Activated naive CD4-positive, alpha-beta T cell treated with anti-CD3 and anti-CD28 coated beads, Interleukin-2, amount 10 ng/mL, durations not matched to agents 7 days and 5 days (primary cell): ENCODE data around the gene PPP1R13L.
"Not testable (repeated sequence)": the region's sequence is repeated elsewhere in the genome, so short reads cannot be mapped to it uniquely, and the experiment has no call there.

ENCODE experiments used
- CTCF ChIA-PET: fragments of 350-600 bp; sonication (Branson Sonifier 250); formaldehyde crosslinking; loops from one replicate; lab custom pipeline; 2021; ENCODE audit warnings: antibody characterized with exemption; lab: Charles Lee
- DNase-seq: peaks from one replicate; pipeline ENCODE4 v3.0.0-alpha.2; 2020
- H3K27ac Mint-ChIP-seq: one replicate; pipeline ENCODE4 v1.8.0; 2021; ENCODE audit warnings: mild to moderate bottlenecking, moderate library complexity, mixed read lengths
- H3K27me3 Mint-ChIP-seq: one replicate; pipeline ENCODE4 v1.8.0; 2021; ENCODE audit warnings: mild to moderate bottlenecking, mixed read lengths
- H3K36me3 Mint-ChIP-seq: one replicate; pipeline ENCODE4 v1.8.0; 2021; ENCODE audit warnings: mixed read lengths
- H3K4me1 Mint-ChIP-seq: one replicate; pipeline ENCODE4 v1.8.0; 2021; ENCODE audit warnings: mixed read lengths
- H3K4me3 Mint-ChIP-seq: one replicate; pipeline ENCODE4 v1.8.0; 2021; ENCODE audit warnings: mild to moderate bottlenecking, moderate library complexity, mixed read lengths
- H3K9me3 Mint-ChIP-seq: one replicate; pipeline ENCODE4 v1.8.0; 2021; ENCODE audit warnings: mixed read lengths

Gene PPP1R13L

DNA sequence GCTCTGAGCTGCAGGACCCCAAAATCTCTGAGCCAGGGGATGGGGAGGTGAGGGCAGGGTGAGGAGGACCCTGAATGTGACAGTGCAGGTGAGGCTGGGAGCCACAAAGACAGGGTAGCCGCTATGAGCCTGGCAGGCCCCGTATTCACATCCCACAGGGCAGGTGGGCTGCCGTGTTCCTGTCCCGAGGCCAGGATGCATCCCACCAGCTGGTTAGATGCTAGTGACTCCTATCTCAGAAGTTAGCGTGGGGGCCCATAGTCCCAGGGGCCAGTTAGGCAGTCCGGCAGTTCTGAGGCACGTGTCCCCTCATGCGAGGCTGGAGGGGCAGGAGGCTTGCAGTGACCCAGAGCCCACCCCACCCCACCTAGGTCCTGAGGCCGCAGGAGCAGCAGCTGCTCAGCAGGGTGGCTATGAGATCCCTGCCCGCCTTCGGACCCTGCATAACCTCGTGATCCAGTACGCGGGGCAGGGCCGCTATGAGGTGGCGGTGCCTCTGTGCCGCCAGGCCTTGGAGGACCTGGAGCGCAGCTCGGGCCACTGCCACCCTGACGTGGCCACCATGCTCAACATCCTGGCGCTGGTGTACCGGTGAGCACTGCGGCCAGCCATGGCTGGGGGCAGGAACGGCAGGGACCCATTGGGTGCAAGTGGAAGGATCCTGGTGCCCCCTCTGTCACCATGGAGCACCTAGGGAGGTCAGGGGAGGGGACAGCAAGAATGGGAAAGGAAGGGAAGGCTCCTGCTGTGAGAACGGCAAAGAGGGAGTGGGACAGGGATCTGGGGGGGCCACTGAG lies 57.1 kb downstream of the PPP1R13L start:
- no peak overlapping the region for H3K27ac Mint-ChIP-seq
- H3K4me1 Mint-ChIP-seq = no peaks in the 10 kb centered on the region
- H3K9me3 Mint-ChIP-seq = no peaks in the 10 kb centered on the region
- CTCF ChIA-PET = no interaction called here
- H3K27me3 Mint-ChIP-seq = peaks cover 28% of the 10 kb centered on the region
- H3K36me3 Mint-ChIP-seq = peaks cover 3% of the 10 kb centered on the region
- DNase-seq = no peak
- H3K4me3 Mint-ChIP-seq = no peak overlapping the region

DNA sequence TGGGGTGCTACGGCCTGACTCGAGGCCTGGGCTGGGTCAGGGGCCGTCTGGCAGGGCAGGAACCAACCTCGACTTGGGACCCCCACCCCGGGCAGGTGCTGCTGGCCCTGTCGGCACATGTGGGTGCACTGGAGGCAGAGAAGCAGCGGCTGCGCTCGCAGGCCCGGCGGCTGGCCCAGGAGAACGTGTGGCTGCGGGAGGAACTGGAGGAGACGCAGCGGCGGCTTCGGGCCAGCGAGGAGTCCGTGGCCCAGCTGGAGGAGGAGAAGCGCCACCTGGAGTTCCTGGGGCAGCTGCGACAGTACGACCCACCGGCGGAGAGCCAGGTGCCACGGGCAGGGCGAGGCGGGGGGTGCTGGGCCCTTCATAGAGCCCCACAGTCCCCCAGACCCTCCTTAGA lies 58.4 kb downstream of the PPP1R13L start:
- DNase-seq = no peak
- CTCF ChIA-PET = no interaction called here
- Mint-ChIP-seq H3K27me3 (peaks cover 28% of the 10 kb centered on the region), H3K27ac (no peak overlapping the region), H3K9me3 (no peaks in the 10 kb centered on the region), H3K4me1 (no peaks in the 10 kb centered on the region), H3K36me3 (peaks cover 2% of the 10 kb centered on the region), H3K4me3 (no peak overlapping the region)

DNA sequence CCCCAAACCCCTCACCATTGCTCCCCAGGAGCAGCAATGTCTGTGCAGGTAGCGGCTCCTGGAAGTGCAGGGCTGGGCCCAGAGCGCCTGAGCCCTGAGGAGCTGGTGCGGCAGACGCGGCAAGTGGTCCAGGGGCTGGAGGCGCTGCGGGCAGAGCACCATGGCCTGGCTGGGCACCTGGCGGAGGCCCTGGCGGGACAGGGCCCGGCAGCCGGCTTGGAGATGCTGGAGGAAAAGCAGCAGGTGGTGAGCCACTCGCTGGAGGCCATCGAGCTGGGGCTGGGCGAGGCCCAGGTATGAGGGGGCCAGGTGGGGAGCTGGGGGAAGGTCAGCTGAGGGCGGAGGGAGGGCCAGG lies 59.4 kb downstream of the PPP1R13L start:
- Mint-ChIP-seq H3K4me3 (no peak overlapping the region), H3K4me1 (no peaks in the 10 kb centered on the region), H3K36me3 (no peaks in the 10 kb centered on the region), H3K27me3 (peaks cover 28% of the 10 kb centered on the region), H3K9me3 (no peaks in the 10 kb centered on the region), H3K27ac (no peak overlapping the region)
- no peak for DNase-seq
- CTCF ChIA-PET = interaction anchor here (0.6 kb wide), 1 partner anchor 136 kb away, joined by 3 read pairs; no protein-coding TSS in a partner anchor

DNA sequence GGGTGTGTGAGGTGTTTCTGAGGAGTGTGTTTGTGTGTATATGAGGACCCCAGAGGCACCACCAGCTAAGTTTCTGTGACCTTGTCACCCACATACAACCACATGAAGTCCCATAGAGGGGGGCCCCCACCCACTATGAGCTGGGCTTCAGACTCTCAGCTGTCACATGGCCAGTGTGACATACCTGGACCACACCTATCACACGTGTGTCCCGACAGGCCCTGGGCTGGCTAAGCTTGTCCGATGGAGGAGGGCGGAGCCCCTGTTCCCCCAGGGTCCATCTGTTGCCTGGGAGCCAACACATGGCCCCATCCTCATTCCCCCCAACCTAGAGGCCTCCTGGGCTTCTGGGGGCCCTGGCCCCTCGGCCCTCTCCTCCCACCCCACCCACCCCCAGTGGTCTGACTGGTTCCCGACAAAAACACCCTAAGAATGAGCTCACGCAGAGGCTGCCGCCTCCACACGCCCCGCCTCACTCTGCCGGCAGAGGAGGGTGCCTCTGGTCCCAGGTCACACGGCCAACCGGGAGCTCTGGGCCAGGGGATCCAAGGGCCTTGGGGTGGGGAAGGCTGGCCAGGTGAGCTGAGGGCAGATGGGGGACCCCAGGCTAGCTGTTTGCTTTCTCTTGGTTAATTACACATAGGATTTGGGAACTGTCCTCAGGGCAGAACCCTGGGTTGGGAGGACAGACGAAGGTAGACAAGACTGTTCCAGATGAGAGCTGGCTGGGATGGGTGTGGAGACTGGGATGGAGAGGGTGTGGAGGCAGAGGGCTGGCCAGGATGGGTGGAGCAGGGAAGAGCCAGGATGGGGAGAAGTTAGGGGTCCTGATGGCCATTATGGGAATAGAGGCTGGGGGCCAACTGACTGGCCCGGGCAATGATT lies 60.0 kb downstream of the PPP1R13L start:
- CTCF ChIA-PET = interaction anchor here (0.6 kb wide), 1 partner anchor 136 kb away, joined by 3 read pairs; no protein-coding TSS in a partner anchor

DNA sequence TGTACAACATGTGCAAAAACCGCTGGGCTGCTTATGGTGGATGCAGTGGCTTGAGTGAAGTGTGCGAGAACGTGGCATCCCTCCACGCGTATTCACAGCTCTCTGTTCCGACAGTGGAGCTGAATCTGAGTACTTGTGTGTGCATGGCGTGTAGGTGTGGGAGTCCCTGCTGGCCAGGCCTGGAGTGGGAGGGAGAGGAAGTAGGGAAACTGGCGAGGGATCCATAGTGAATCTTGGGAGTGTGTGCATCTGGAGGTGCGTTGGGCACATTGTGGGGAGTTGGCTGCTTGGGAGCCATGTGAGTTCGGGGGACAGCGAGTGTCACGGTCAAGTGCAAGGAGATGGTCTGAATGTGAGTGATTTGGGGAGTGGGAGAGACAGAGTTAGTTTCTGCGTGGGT lies 62.0 kb downstream of the PPP1R13L start:
- Mint-ChIP-seq H3K36me3 (no peaks in the 10 kb centered on the region), H3K27ac (no peak overlapping the region), H3K27me3 (peaks cover 44% of the 10 kb centered on the region), H3K4me3 (no peak overlapping the region), H3K4me1 (peaks cover 10% of the 10 kb centered on the region), H3K9me3 (no peaks in the 10 kb centered on the region)
- CTCF ChIA-PET = no interaction called here
- DNase-seq = no peak

More for the DNA sequence above, 60.0 kb downstream of the PPP1R13L start:
- no peaks in the 10 kb centered on the region for H3K36me3 Mint-ChIP-seq
- no peak overlapping the region for H3K4me3 Mint-ChIP-seq
- peaks cover 5% of the 10 kb centered on the region for H3K4me1 Mint-ChIP-seq
- no peak for DNase-seq
- H3K9me3 Mint-ChIP-seq = no peaks in the 10 kb centered on the region
- H3K27ac Mint-ChIP-seq = no peak overlapping the region
- peaks cover 34% of the 10 kb centered on the region for H3K27me3 Mint-ChIP-seq

DNA sequence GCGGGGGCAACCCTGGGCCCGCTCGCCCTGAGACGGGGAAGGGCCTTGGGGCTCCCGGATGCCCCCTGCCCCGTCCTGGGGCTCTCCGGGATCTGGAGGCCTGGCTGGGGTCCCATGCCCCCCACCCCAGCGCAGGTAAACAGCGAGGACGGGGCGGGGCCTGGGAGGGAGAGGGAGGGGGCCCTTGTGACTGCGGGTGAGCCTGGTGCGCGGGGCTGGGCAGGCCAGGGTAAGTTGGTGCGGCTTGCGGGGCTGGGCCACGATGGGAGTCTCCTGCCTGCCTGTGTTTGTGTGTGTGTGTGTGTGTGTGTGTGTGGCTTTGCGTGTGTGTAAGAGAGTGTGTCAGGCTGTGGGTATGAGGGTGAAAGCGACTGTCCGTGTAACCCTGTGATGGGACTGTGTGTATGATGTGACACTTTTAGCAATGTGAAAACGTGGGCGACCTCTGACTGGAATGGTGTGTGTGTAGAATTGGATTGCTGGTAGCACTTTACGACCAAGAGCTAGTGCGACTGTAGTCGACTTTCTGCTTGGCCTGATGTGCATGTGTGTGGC lies 63.9 kb downstream of the PPP1R13L start:
- Mint-ChIP-seq H3K36me3 (no peaks in the 10 kb centered on the region), H3K27me3 (peaks cover 42% of the 10 kb centered on the region), H3K4me3 (no peak overlapping the region), H3K9me3 (no peaks in the 10 kb centered on the region), H3K4me1 (peaks cover 10% of the 10 kb centered on the region), H3K27ac (no peak overlapping the region)
- peak; percentile 46 for DNase-seq
- CTCF ChIA-PET = interaction anchor here (0.5 kb wide), 1 partner anchor 128 kb away, joined by 3 read pairs; no protein-coding TSS in a partner anchor

DNA sequence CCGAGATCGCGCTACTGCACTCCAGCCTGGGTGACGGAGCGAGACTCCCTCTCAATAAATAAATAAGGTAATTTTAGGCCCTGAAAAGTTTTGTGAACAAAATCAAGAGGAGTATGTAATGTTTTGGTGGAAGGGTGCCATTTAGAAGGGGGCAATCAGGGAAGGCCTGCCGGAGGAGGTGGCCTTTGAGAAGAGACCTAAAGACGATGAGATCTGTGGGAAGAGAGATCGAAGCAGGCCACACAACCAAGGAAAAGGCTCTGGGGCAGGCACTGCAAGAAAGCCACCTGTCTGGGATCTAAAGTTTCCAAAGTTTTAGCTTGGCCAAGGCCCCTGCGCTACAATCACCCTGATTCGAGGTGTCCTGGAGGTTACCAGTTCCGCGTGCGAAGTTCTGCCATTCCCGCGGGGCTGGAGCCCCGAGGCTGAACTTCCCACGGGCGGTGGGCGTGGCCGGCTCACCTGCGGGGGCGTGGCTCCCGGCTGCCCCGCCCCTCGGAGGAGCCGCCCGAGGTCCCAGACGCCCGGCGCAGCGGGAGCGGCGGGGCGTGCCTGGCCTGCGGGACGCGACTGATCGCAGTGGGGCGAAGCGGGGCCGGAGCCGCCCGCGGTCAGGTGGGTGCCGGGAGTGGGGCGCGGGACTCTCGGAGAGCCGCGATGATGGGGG lies 64.5 kb downstream of the PPP1R13L start, which contains the start of gene KLC3:
TSS of gene KLC3 (plus strand) at position 519 of the 667 bp plus-strand sequence. CDS start 4,792 bp downstream, outside the sequence.
- Mint-ChIP-seq H3K36me3 (no peaks in the 10 kb centered on the region), H3K27ac (no peak within 1 kb of the TSS), H3K9me3 (no peaks in the 10 kb centered on the region), H3K4me1 (peaks cover 10% of the 10 kb centered on the region), H3K4me3 (peak within 1 kb of the TSS; percentile 34), H3K27me3 (peaks cover 39% of the 10 kb centered on the region)
- DNase-seq = peak; percentile 59
- CTCF ChIA-PET = interaction anchor here (0.5 kb wide), 1 partner anchor 128 kb away, joined by 3 read pairs; no protein-coding TSS in a partner anchor

DNA sequence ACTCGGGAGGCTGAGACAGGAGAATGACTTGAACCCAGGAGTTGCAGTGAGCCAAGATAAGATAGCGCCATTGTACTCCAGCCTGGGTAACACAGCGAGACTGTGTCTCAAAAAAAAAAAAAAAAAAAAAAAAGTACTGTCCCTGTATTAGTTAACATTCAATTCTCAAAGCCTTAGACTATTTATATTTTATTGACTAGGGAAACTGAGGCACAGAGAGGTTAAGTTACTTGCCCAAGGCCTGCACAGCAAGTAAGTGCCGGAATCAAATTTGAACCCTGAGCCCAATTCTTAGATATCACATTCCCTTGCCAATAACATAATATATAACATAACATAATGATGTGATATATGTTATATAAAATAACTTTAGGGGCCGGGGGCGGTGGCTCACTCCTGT lies 65.2 kb downstream of the PPP1R13L start:
- Mint-ChIP-seq H3K27me3 (peaks cover 33% of the 10 kb centered on the region), H3K4me3 (no peak overlapping the region), H3K36me3 (no peaks in the 10 kb centered on the region), H3K9me3 (no peaks in the 10 kb centered on the region), H3K27ac (no peak overlapping the region), H3K4me1 (peaks cover 10% of the 10 kb centered on the region)
- CTCF ChIA-PET = interaction anchor here (0.9 to 2.9 kb wide), 5 partner anchors 17 to 351 kb away, joined by 3 to 10 read pairs (median 7); partner anchors contain the start of genes BLOC1S3 and TRAPPC6A
- DNase-seq = no peak

DNA sequence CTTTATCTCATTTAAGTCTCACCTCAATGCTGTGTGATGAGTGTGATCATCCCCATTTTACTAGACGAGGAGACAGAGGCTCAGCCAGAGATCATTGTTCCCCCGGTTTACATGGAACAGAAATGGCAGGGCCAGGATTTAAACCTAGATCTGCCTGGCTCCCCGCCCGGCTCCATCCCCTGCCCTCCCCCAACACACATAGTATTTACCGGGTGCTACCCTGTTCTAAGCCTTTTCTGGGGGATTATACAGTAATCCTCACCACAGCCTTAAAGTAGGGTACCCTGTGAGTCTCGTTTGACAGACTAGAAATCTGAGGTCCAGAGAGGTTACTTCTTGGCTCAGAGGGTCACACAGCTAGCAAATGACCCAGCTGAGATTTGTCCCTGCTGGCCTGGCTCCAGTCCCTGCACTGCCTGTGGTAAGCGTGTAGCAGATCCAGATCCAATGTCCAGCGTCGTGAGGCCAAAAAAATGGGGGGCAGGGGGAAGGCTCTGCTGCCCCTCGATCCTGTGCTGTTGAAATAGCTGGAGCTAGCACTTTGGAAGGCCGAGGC lies 68.1 kb downstream of the PPP1R13L start:
- Mint-ChIP-seq H3K4me3 (no peak overlapping the region), H3K9me3 (no peaks in the 10 kb centered on the region), H3K27ac (no peak overlapping the region), H3K27me3 (peaks cover 28% of the 10 kb centered on the region), H3K36me3 (no peaks in the 10 kb centered on the region), H3K4me1 (peaks cover 10% of the 10 kb centered on the region)
- DNase-seq = no peak
- CTCF ChIA-PET = interaction anchor here (1.5 to 2.9 kb wide), 2 partner anchors 87 to 348 kb away, joined by 5 to 9 read pairs; no protein-coding TSS in a partner anchor

DNA sequence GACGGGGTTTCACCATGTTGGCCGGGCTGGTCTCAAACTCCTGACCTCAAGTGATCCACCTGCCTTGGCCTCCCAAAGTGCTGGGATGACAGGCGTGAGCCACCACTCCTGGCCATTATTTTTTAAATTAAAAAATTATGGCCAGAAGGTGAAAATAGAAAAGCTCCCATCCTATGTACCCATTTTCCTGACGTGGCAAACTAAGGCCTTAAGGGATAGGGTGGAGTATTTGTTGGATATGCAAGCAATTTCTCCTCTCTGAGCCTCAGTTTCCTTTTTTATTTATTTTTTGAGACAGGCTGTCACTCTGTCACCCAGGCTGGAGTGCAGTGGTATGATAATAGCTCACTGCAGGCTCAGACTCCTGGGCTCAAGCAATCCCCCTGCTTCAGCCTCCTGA lies 70.0 kb downstream of the PPP1R13L start:
- DNase-seq, H3K36me3 Mint-ChIP-seq, H3K4me1 Mint-ChIP-seq, H3K4me3 Mint-ChIP-seq, H3K27ac Mint-ChIP-seq, H3K9me3 Mint-ChIP-seq, CTCF ChIA-PET: not testable (repeated sequence)
- H3K27me3 Mint-ChIP-seq = peaks cover 22% of the 10 kb centered on the region

DNA sequence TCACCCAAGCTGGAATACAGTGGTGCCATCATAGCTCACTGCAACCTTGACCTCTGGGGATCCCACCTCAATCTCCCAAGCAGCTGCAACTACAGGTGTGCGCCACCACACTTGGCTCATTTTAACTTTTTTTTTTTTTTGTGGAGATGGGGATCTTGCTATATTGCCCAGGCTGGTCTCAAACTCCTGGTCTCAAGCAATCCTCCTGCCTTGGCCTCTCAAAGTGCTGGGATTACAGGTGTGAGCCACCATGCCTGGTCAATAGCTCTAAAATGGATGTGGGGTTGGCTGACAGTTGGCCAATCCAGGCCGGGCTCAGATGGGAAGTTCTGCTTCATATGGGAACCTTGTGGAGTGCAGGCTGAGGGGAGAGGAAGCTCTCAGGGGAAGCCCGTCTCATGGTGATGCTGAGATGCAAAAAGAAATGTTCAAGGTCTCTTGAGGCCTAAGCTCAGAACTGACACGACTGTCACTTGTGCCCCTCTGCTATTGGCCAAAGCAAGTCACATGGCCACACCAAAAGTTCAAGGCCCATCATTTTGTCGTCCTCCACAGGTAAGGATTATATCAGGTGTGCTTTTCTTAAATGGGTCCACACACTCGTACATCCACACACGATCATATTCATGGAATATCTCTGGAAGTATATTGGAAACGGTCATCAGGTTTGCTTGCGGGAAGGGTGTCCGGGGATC lies 71.1 kb downstream of the PPP1R13L start:
- Mint-ChIP-seq H3K4me3 (no peak overlapping the region), H3K4me1 (peaks cover 4% of the 10 kb centered on the region), H3K27me3 (peaks cover 23% of the 10 kb centered on the region), H3K27ac (no peak overlapping the region), H3K9me3 (no peaks in the 10 kb centered on the region), H3K36me3 (no peaks in the 10 kb centered on the region)
- CTCF ChIA-PET = interaction anchor here (0.6 kb wide), 1 partner anchor 578 kb away, joined by 4 read pairs; no protein-coding TSS in a partner anchor
- no peak for DNase-seq

DNA sequence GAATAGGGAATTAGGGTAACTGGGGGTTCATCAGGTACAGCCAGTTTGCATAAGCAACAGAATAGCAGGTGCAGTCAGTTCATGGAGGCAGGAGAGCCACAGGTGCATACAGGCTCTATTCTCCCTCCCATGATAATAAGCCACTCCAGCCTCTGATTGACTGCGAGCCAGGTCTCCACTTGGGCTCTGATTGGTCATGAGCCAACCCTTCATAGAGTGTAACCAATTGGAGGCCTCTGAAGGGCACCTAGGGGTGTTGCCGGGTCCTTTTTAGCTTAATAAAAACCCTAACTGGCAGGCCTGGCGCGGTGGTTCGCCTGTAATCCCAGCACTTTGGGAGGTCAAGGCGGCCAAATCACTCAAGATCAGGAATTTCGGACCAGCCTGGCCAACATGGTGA lies 73.5 kb downstream of the PPP1R13L start:
- H3K36me3 Mint-ChIP-seq = no peaks in the 10 kb centered on the region
- no peak for DNase-seq
- H3K27me3 Mint-ChIP-seq = peaks cover 25% of the 10 kb centered on the region
- H3K9me3 Mint-ChIP-seq = no peaks in the 10 kb centered on the region
- peaks cover 1% of the 10 kb centered on the region for H3K4me1 Mint-ChIP-seq
- no peak overlapping the region for H3K4me3 Mint-ChIP-seq
- CTCF ChIA-PET = no interaction called here
- no peak overlapping the region for H3K27ac Mint-ChIP-seq
